Stimulated activated CD4-positive, alpha-beta T cell treated with anti-CD3 and anti-CD28 coated beads, Interleukin-4, amount 100 ng/mL, for 24 hours (primary cell): ENCODE data around the gene HECTD1.
"Not testable (repeated sequence)": the region's sequence is repeated elsewhere in the genome, so short reads cannot be mapped to it uniquely, and the experiment has no call there.

Experiments used
- DNase-seq: peaks from one replicate; pipeline ENCODE4 v3.0.0-alpha.2; 2020

Gene HECTD1

DNA sequence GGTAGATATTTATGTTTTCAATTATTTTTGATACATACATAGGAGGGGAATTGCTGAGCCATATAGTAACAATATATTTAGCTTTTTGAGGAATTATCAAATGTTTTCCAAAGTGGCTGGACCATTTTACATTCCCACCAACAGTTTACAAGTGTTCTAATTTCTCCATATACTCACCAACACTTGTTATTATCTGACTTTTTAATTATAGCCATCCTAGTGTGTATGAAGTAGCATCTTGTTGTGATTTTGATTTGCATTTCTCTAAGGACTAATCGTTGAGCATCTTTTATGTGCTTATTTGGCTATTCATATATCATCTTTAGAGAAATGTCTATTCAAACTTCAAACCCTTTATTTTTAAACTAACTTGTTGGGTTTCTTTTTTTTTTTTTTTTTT lies 17.2 kb upstream of the HECTD1 start:
- DNase-seq, result no peak

DNA sequence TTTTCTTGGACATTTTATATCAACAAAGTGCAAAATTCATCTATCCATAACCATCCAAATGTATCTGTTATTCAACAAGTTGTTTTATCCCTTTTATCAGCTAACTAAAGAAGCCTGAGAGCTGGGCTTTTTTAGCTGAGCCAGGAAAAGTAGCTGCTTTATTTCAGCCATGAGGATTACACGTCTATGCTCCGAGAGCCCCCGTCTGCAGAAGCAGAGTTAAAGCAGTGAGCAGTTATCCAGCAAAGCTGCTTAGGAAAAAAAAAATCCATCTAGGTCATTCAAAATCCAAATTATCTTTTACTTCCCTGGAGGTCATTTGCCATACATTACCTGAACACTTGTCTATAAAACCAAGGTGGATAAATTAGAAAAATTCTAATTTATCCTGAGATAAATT lies 15.7 kb upstream of the HECTD1 start:
- no peak for DNase-seq

GRCh38 chr14:31222834-31223233 lies 15.2 kb upstream of the HECTD1 start:
- DNase-seq, result no peak

GRCh38 chr14:31221266-31221665 lies 13.7 kb upstream of the HECTD1 start:
- DNase-seq, result no peak

DNA sequence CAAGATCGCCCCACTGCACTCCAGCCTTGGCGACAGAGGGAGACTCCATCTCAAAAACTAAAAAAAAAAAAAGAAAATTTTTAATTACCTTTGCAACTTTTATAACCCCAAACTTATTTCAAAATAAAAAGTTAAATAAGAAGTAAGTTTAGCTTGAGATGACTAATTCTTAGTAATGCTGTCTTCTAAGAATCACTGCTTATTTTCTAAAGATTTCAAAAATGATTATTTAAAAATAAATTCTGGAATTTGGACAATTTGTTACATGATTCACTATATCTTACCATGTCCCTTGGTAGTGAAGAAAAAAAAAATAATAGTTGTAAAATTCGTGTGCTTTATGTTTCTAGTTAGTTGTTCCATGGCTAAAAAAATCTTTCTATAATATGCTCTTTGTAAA lies 11.6 kb upstream of the HECTD1 start:
- no peak for DNase-seq

- no peak for DNase-seq
Measured at GRCh38 chr14:31216359-31216758, 8.8 kb upstream of the HECTD1 start.

- DNase-seq, result no peak
Measured at GRCh38 chr14:31212893-31213292, 5.3 kb upstream of the HECTD1 start.

- DNase-seq, result no peak
Measured at GRCh38 chr14:31209605-31210004, 2.0 kb upstream of the HECTD1 start.

DNA sequence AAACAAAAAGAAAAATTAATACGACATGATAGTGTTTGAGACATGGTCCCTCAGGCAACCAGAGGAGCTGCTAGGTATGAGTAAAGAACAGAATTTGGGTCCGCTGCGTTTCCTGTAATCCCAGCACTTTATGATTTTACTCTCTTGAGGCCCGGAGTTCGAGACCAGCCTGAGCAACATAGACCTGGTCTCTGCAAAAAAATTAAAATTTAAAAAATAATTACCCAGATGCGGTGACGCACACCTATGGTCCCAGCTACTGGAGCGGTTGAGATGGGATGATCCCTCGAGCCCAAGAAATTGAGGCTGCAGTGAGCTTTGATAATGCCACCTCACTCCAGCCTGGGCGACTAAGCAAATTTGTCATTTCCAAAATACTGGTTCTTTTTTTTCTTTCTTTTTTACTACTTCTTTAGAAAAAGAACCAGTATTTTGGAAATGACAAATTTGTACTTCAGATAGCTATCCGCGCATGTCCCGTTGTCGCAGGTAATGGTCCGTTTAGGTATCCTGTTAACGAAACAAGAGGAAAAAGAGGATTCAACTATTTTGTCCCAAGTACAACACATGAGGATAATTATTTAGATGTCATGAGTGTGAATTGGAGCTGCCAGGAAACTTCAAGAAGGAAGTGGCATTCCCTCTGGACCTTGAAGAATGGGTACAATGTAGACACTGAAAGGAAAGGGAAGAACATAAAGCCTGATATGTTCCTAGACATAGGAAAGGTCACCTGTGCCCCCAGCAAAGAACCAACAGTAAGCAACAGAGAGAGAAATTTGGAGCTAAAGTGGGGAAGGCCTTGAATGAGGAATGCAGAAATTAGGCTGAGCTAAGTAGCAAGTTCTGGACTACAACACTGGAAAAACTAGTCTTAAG lies 1.2 kb upstream of the HECTD1 start:
- no peak for DNase-seq

DNA sequence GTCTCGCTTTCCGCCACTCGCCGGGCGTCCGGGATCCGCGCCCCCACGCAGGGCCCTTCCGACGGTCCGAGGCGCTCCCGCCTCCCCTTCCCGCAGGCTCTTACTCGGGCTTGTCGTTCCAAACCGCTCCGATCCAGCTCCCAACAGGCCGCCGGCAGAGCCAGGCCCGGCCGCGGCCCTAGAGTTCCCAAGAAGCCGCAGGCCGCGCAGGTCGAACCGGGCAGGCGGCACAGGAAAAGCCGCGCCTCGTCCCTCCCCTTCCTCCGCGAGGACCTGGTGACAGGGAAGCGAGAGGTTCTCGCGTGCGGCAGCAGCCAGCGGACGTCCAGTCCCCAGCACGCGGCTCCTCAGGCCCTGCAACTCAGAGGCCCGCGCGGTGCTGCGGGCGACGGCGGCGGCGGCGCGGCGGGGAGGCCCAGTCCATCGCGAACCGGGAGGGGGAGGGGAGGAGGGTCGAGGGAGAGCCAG lies 272 bp downstream of the HECTD1 start:
- no peak for DNase-seq

DNA sequence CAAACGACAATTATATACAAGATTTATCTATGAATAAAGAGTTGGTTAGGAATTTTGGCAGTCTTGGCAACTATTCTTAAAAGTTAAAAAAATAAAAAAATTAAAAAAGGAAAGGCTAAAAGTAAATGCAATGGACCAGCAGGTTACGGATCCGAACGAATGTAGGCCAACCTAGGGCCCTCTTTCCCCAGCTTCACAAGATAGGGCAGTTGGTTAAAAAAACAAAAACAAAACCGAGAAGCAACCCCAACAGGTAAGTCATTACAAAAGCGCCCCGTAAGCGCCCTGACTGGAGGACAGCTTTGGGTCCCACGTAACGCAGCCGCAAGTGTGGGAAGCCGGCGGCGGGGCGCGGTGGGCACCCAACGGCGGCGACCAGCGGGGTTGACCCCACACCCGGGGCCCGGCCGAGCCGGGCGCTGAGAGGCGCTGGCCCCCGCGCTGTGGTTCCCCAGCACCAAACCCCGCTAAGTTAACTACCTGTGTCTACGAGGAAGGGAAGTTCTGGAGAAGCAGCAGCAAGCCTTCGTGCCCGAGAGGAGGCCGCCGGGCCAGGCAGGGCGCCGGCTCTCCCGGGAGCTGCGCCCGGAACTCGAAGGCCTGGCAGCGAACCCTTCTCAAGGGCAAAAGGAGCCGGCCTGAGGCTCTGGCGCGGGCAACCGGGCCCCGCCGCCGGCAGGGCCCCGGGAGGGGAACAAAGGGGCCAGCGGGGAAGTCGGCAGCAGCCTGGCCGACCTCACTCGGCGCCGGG lies 882 bp downstream of the HECTD1 start:
- peak; percentile 63 for DNase-seq

GRCh38 chr14:31205681-31206535 lies 1.7 kb downstream of the HECTD1 start:
- no peak for DNase-seq

GRCh38 chr14:31204593-31205534 lies 2.7 kb downstream of the HECTD1 start:
- DNase-seq, result no peak

GRCh38 chr14:31203899-31204592 lies 3.5 kb downstream of the HECTD1 start:
- DNase-seq, result not testable (repeated sequence)

GRCh38 chr14:31203414-31203742 lies 4.2 kb downstream of the HECTD1 start:
- no peak for DNase-seq

- DNase-seq, result no peak
Measured at GRCh38 chr14:31201111-31201510, 6.5 kb downstream of the HECTD1 start.

DNA sequence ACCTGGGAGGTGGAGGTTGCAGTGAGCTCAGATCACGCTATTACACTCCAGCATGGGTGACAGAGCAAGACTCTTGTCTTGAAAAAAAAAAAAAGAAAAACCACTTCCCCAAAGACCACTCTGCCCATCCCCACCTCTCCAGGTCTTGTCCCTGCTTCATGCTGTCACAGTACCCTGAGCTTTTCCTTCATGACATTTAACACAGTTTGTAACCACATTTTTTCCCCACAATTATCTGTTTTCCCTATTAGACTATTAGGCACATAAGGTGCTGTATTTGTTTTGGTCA lies 6.9 kb downstream of the HECTD1 start:
- no peak for DNase-seq

DNA sequence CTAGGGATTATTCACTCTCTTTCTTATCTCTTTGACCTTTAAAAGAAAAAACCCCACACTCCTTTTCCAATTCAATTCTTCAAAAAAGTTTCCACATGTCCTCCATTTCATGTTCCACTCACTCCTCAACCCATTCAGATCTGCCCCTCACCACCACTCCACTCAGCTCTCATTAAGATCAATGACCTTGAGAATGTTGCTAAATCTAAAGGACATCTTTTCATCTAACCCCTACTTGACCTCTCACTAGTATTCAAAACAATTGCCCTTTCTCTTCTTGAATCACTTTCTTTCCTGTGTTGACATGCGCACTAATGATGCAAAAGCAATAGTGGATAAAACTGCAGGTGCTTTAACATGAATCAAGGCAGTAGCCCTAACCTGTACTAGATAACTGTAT lies 9.9 kb downstream of the HECTD1 start:
- no peak for DNase-seq

- DNase-seq, result no peak
Measured at GRCh38 chr14:31196839-31197492, 10.6 kb downstream of the HECTD1 start.

GRCh38 chr14:31194661-31195060 lies 12.9 kb downstream of the HECTD1 start:
- no peak for DNase-seq

DNA sequence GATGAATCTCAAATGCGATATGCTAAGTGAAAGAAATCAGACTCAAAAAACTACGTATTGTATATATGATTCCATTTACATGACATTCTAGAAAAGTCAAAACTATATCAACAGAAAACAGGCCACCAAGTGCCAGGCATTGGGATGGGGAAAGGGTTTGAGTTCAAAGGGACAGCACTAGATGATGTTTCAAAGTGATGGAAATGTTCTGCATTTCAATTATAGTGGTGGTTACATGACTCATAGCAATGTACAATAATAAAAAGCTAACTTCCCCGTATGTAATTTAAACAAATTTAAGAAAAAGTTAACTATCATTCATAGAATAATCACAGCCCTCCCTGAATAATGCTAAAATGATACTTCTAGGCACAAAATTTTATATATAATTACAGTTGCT lies 13.5 kb downstream of the HECTD1 start:
- no peak for DNase-seq
